Hematopoietic multipotent progenitor cell treated with erythropoietin and hydrocortisone succinate and interleukin-3 and kit ligand, for 17 days (in vitro differentiated cells): ENCODE data around the gene CAMK2A.

Experiments
- DNase-seq: peaks from one replicate; pipeline ENCODE4 v3.0.0-alpha.2; 2015; ENCODE audit warnings: low spot score

CAMK2A gene

GRCh38 chr5:150211156-150212030, 78.2 kb downstream of the CAMK2A start:
- DNase-seq, result no peak

GRCh38 chr5:150210644-150211043, 78.9 kb downstream of the CAMK2A start:
- DNase-seq, result no peak

- no peak for DNase-seq
Observed at GRCh38 chr5:150209099-150209635, 80.4 kb downstream of the CAMK2A start.

GRCh38 chr5:150208187-150209098, 81.1 kb downstream of the CAMK2A start:
- no peak for DNase-seq

GRCh38 chr5:150206779-150207115, 82.8 kb downstream of the CAMK2A start:
- no peak for DNase-seq

GRCh38 chr5:150206098-150206778, 83.3 kb downstream of the CAMK2A start:
- DNase-seq, result no peak

- no peak for DNase-seq
Observed at GRCh38 chr5:150204590-150204960, 85.0 kb downstream of the CAMK2A start.

GRCh38 chr5:150203832-150204589, 85.6 kb downstream of the CAMK2A start:
- no peak for DNase-seq

GRCh38 chr5:150202501-150202900, 87.1 kb downstream of the CAMK2A start:
- DNase-seq, result no peak

- no peak for DNase-seq
Observed at GRCh38 chr5:150197476-150197875, 92.1 kb downstream of the CAMK2A start.

GRCh38 chr5:150196986-150197385, 92.6 kb downstream of the CAMK2A start:
- no peak for DNase-seq

- DNase-seq, result no peak
Observed at GRCh38 chr5:150196514-150196913, 93.1 kb downstream of the CAMK2A start.

GRCh38 chr5:150195736-150196485, 93.7 kb downstream of the CAMK2A start:
- DNase-seq, result no peak

GRCh38 chr5:150192462-150192861, 97.1 kb downstream of the CAMK2A start:
- no peak for DNase-seq

GRCh38 chr5:150190987-150191386, 98.6 kb downstream of the CAMK2A start:
- no peak for DNase-seq

- no peak for DNase-seq
Observed at GRCh38 chr5:150190503-150190979, 99.0 kb downstream of the CAMK2A start.

- no peak for DNase-seq
Observed at GRCh38 chr5:150189728-150190502, 99.7 kb downstream of the CAMK2A start, which contains the start of gene SLC6A7. Gene SLC6A7, plus strand, starts transcription at chr5:150190062. Its CDS starts 266 bp downstream, at chr5:150190328.

GRCh38 chr5:150189326-150189725, 100.2 kb downstream of the CAMK2A start:
- no peak for DNase-seq

- no peak for DNase-seq
Observed at GRCh38 chr5:150188146-150188842, 101.3 kb downstream of the CAMK2A start.
